Measurements from ENCODE around the gene ATP23.

ATP23 gene

GRCh38 chr12:57983146-57983857, 41.9 kb downstream of the ATP23 start:
- DNase-seq (ENCODE audit: low read depth in 2 of 2): no peak

GRCh38 chr12:57983858-57984505, 42.6 kb downstream of the ATP23 start:
- no peak for DNase-seq (ENCODE audit: low read depth in 2 of 2)

GRCh38 chr12:57984629-57985151, 43.3 kb downstream of the ATP23 start:
- no peak for DNase-seq (ENCODE audit: low read depth in 2 of 2)

GRCh38 chr12:57985685-57986084, 44.3 kb downstream of the ATP23 start:
- no peak for DNase-seq (ENCODE audit: low read depth in 2 of 2)

GRCh38 chr12:57989838-57990237, 48.5 kb downstream of the ATP23 start:
- DNase-seq (ENCODE audit: low read depth in 2 of 2): no peak

GRCh38 chr12:57990241-57990883, 49.0 kb downstream of the ATP23 start:
- DNase-seq (ENCODE audit: low read depth in 2 of 2): no peak

- no peak for DNase-seq (ENCODE audit: low read depth in 2 of 2)
These were observed 50.6 kb downstream of the ATP23 start for GRCh38 chr12:57992001-57992400.

- no peak for DNase-seq (ENCODE audit: low read depth in 2 of 2)
These were observed 51.7 kb downstream of the ATP23 start for GRCh38 chr12:57993030-57993429.

GRCh38 chr12:57993834-57994233, 52.5 kb downstream of the ATP23 start:
- DNase-seq (ENCODE audit: low read depth in 2 of 2): no peak

GRCh38 chr12:57996520-57996919, 55.2 kb downstream of the ATP23 start:
- DNase-seq (ENCODE audit: low read depth in 2 of 2): no peak

- DNase-seq (ENCODE audit: low read depth in 2 of 2): no peak
These were observed 56.9 kb downstream of the ATP23 start for GRCh38 chr12:57998251-57998650.

GRCh38 chr12:58000499-58000898, 59.1 kb downstream of the ATP23 start:
- DNase-seq (ENCODE audit: low read depth in 2 of 2): no peak

- no peak for DNase-seq (ENCODE audit: low read depth in 2 of 2)
These were observed 66.5 kb downstream of the ATP23 start for GRCh38 chr12:58007875-58008274.

GRCh38 chr12:58008634-58009033, 67.3 kb downstream of the ATP23 start:
- DNase-seq (ENCODE audit: low read depth in 2 of 2): no peak
